ENCODE data around the gene SLMAP. TPM values are rescaled to one million over a fixed set of nuclear protein-coding genes. Genes with fewer than 3 reads are reported as not detected.

SLMAP gene
- total and polyA plus RNA-seq, 2 of the 13 experiments (the other 11 are each of a cell fraction or from before 2014, with no cell fraction given) = 24.0 to 48.3 TPM

DNA sequence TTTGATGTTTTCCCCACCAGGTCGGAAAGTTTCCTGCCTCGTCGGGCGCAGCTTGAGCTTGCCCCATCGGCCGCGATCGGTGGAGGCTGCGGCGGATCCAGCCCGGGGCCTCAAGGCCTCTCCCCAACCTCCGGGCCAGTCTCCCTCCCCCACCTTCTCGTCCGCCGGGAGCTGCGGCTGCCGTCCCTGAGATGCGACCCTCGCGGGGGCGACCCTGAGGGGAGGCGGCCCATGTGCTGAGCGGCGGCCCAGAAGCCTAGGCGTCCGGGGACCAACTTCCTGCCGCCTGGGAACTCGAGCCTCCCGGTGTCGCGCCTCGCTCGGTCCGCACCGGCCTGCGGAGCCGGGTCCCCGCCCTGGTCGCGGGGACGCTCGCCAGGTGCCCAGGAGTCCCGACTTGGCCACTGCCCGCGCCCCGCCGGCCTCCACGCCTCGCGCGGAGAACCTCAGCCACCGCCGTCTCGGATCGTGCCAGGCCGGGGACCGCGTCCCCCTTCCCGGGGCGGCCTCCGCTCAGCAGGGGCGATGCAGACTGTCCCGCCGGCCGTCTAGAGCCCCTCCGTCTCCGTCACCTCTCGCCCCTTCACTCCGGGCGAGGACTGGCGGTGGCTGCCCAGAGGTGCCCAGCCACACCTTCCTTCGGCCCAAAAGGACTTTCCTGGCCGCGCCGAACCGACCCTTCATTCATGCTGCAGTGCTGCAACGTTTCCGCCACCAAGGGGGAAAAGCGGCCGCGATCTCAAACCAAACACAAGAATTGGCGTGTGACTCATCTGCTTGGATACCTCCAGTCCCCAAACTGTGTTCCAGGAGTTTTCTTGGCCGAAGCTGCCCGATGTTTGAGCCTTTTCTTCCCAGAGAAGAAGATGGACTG, 656 bp downstream of the SLMAP start (continued):
- TF ChIP-seq ZNF101 (CRISPR knock-in tag; IDR thresholded peaks at IDR 0.05; ENCODE audit: borderline replicate concordance, low read depth) (no peak), CHCHD3 (CRISPR knock-in tag; IDR thresholded peaks at IDR 0.05) (peak; percentile 72; the same call in 1 of the 2 replicates), ZNF724P (CRISPR knock-in tag; IDR thresholded peaks at IDR 0.05; ENCODE audit: borderline replicate concordance) (no peak), DR1 (CRISPR knock-in tag; IDR thresholded peaks at IDR 0.05) (no peak), ARHGAP35 (CRISPR knock-in tag; IDR thresholded peaks at IDR 0.05; ENCODE audit: borderline replicate concordance) (peak; percentile 30; the same call in 1 of the 2 replicates), TBX2 (CRISPR knock-in tag; IDR thresholded peaks at IDR 0.05; ENCODE audit: borderline replicate concordance) (peak; percentile 33; the same call in 1 of the 2 replicates), POLR2AphosphoS5 (IDR thresholded peaks at IDR 0.05; ENCODE audit: low read depth, low read length) (no peak), ASH2L (IDR thresholded peaks at IDR 0.05; ENCODE audit: insufficient read length, low read depth, low read length) (peak; percentile 79), ZNF577 (CRISPR knock-in tag; IDR thresholded peaks at IDR 0.05; ENCODE audit: borderline replicate concordance, low read depth) (no peak), ATF1 (CRISPR knock-in tag; IDR thresholded peaks at IDR 0.05) (no peak), TMF1 (CRISPR knock-in tag; IDR thresholded peaks at IDR 0.05; ENCODE audit: low read depth) (no peak), PRPF4 (IDR thresholded peaks at IDR 0.05; ENCODE audit: low read depth, low read length, poor library complexity, severe bottlenecking) (no peak), CHD4 (IDR thresholded peaks at IDR 0.05; ENCODE audit: borderline replicate concordance, low read length) (no peak), ZNF674 (CRISPR knock-in tag; IDR thresholded peaks at IDR 0.05; ENCODE audit: low read depth) (no peak), SALL2 (CRISPR knock-in tag; IDR thresholded peaks at IDR 0.05) (peak; percentile 48; the same call in 1 of the 2 replicates), MATR3 (CRISPR knock-in tag; IDR thresholded peaks at IDR 0.05) (no peak), SMARCE1 (IDR thresholded peaks at IDR 0.05; ENCODE audit: borderline replicate concordance) (no peak), CREM (IDR thresholded peaks at IDR 0.05) (no peak), CREM (CRISPR knock-in tag; IDR thresholded peaks at IDR 0.05) (no peak)
- TF ChIP-seq, protein P1, sequence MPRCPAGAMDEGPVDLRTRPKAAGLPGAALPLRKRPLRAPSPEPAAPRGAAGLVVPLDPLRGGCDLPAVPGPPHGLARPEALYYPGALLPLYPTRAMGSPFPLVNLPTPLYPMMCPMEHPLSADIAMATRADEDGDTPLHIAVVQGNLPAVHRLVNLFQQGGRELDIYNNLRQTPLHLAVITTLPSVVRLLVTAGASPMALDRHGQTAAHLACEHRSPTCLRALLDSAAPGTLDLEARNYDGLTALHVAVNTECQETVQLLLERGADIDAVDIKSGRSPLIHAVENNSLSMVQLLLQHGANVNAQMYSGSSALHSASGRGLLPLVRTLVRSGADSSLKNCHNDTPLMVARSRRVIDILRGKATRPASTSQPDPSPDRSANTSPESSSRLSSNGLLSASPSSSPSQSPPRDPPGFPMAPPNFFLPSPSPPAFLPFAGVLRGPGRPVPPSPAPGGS (CRISPR knock-in tag; IDR thresholded peaks at IDR 0.05) = no peak
- TF ChIP-seq, protein P2, sequence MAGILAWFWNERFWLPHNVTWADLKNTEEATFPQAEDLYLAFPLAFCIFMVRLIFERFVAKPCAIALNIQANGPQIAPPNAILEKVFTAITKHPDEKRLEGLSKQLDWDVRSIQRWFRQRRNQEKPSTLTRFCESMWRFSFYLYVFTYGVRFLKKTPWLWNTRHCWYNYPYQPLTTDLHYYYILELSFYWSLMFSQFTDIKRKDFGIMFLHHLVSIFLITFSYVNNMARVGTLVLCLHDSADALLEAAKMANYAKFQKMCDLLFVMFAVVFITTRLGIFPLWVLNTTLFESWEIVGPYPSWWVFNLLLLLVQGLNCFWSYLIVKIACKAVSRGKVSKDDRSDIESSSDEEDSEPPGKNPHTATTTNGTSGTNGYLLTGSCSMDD (CRISPR knock-in tag; IDR thresholded peaks at IDR 0.05) = no peak
- TF ChIP-seq, protein P3, sequence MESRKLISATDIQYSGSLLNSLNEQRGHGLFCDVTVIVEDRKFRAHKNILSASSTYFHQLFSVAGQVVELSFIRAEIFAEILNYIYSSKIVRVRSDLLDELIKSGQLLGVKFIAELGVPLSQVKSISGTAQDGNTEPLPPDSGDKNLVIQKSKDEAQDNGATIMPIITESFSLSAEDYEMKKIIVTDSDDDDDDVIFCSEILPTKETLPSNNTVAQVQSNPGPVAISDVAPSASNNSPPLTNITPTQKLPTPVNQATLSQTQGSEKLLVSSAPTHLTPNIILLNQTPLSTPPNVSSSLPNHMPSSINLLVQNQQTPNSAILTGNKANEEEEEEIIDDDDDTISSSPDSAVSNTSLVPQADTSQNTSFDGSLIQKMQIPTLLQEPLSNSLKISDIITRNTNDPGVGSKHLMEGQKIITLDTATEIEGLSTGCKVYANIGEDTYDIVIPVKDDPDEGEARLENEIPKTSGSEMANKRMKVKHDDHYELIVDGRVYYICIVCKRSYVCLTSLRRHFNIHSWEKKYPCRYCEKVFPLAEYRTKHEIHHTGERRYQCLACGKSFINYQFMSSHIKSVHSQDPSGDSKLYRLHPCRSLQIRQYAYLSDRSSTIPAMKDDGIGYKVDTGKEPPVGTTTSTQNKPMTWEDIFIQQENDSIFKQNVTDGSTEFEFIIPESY (CRISPR knock-in tag; IDR thresholded peaks at IDR 0.05) = no peak
- TF ChIP-seq, protein P4, sequence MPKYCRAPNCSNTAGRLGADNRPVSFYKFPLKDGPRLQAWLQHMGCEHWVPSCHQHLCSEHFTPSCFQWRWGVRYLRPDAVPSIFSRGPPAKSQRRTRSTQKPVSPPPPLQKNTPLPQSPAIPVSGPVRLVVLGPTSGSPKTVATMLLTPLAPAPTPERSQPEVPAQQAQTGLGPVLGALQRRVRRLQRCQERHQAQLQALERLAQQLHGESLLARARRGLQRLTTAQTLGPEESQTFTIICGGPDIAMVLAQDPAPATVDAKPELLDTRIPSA (CRISPR knock-in tag; IDR thresholded peaks at IDR 0.05; ENCODE audit: borderline replicate concordance) = 0 out of 2 replicates have a peak, but pooled peaks have one; percentile 75
- TF ChIP-seq, protein P5, sequence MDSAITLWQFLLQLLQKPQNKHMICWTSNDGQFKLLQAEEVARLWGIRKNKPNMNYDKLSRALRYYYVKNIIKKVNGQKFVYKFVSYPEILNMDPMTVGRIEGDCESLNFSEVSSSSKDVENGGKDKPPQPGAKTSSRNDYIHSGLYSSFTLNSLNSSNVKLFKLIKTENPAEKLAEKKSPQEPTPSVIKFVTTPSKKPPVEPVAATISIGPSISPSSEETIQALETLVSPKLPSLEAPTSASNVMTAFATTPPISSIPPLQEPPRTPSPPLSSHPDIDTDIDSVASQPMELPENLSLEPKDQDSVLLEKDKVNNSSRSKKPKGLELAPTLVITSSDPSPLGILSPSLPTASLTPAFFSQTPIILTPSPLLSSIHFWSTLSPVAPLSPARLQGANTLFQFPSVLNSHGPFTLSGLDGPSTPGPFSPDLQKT (CRISPR knock-in tag; IDR thresholded peaks at IDR 0.05; ENCODE audit: borderline replicate concordance) = no peak
